Liver (tissue), 9 donors: ENCODE results near the gene BTBD9. TPM values are rescaled to one million over a fixed set of nuclear protein-coding genes. Genes with fewer than 3 reads are reported as not detected.

ENCODE experiments used
- DNase-seq: peaks from one replicate; pipeline ENCODE4 v3.0.0-alpha.2; 2017; ENCODE audit warnings: low spot score
- H3K27ac ChIP-seq, 2 donors: one replicate each; pipeline ENCODE4 v1.7.0; 2013; ENCODE audit warnings: inconsistent platforms in 2 of 2, low read length in 2 of 2, control low read depth in 1 of 2, low read depth in 1 of 2, mild to moderate bottlenecking in 1 of 2
- H3K27me3 ChIP-seq, 4 donors: one replicate each; pipeline versions ENCODE4 v1.6.1 to v1.7.0; 2013; ENCODE audit warnings: low read length in 3 of 4, inconsistent platforms in 1 of 4, mild to moderate bottlenecking in 1 of 4, moderate library complexity in 1 of 4; ENCODE audit not compliant: control insufficient read depth in 4 of 4, insufficient read depth in 4 of 4
- H3K36me3 ChIP-seq, 4 donors: one replicate each; pipeline versions ENCODE4 v1.6.1 to v1.7.0; 2013; ENCODE audit warnings: low read length in 3 of 4, mild to moderate bottlenecking in 3 of 4, low read depth in 1 of 4, moderate library complexity in 1 of 4; ENCODE audit not compliant: control insufficient read depth in 4 of 4, insufficient read depth in 3 of 4
- H3K4me1 ChIP-seq, 4 donors: one replicate each; pipeline versions ENCODE4 v1.6.1 to v1.7.0; 2013; ENCODE audit warnings: low read length in 3 of 4, mild to moderate bottlenecking in 3 of 4, moderate library complexity in 1 of 4; ENCODE audit not compliant: control insufficient read depth in 4 of 4, insufficient read depth in 4 of 4
- H3K4me3 ChIP-seq, 3 donors: one replicate each; pipeline versions ENCODE4 v1.6.1 to v1.7.0; 2013; ENCODE audit warnings: low read length in 3 of 3, control low read depth in 1 of 3, low read depth in 1 of 3, mild to moderate bottlenecking in 1 of 3
- H3K9ac ChIP-seq, 2 donors: one replicate each; pipeline ENCODE4 v1.7.0; 2013; ENCODE audit warnings: low read length in 2 of 2, mild to moderate bottlenecking in 2 of 2, moderate library complexity in 2 of 2, control low read depth in 1 of 2, low read depth in 1 of 2
- H3K9me3 ChIP-seq, 4 donors: one replicate each; pipeline versions ENCODE4 v1.6.1 to v1.7.0; 2013; ENCODE audit warnings: low read length in 3 of 4; ENCODE audit not compliant: control insufficient read depth in 4 of 4
- EGR1 ChIP-seq, 2 donors: IDR thresholded peaks; 2 replicates each; pipeline ENCODE4 v1.6.1; 2016 to 2018; ENCODE audit warnings: antibody characterized with exemption in 2 of 2, low read depth in 2 of 2
- FOXA1 ChIP-seq: IDR thresholded peaks from 2 replicates; pipeline ENCODE4 v1.6.1; 2016; ENCODE audit warnings: antibody characterized with exemption
- FOXA2 ChIP-seq: IDR thresholded peaks from 2 replicates; pipeline ENCODE4 v1.6.1; 2016; ENCODE audit warnings: antibody characterized with exemption
- GABPA ChIP-seq, 2 donors: IDR thresholded peaks in 1 of 2; conservative IDR thresholded peaks in 1 of 2; 2 replicates each; pipeline ENCODE4 v1.6.1; 2016; ENCODE audit warnings: antibody characterized with exemption in 2 of 2, mild to moderate bottlenecking in 1 of 2, moderate library complexity in 1 of 2
- HNF4A ChIP-seq, 2 donors: conservative IDR thresholded peaks; 2 replicates each; pipeline ENCODE4 v1.6.1; 2016; ENCODE audit warnings: antibody characterized with exemption in 2 of 2, mild to moderate bottlenecking in 2 of 2
- HNF4G ChIP-seq: IDR thresholded peaks from 2 replicates; pipeline ENCODE4 v1.6.1; 2016; ENCODE audit warnings: antibody characterized with exemption
- JUND ChIP-seq, 2 donors: IDR thresholded peaks; 2 replicates each; pipeline ENCODE4 v1.6.1; 2016; ENCODE audit warnings: antibody characterized with exemption in 2 of 2
- NR2F2 ChIP-seq: IDR thresholded peaks from 2 replicates; pipeline ENCODE4 v1.6.1; 2016; ENCODE audit warnings: antibody characterized with exemption
- RAD21 ChIP-seq, 2 donors: IDR thresholded peaks; 2 replicates each; pipeline ENCODE4 v1.6.1; 2016; ENCODE audit warnings: antibody characterized with exemption in 2 of 2, mild to moderate bottlenecking in 2 of 2
- RXRA ChIP-seq, 2 donors: IDR thresholded peaks; 2 replicates each; pipeline ENCODE4 v1.6.1; 2017 to 2018; ENCODE audit warnings: antibody characterized with exemption in 2 of 2, mild to moderate bottlenecking in 1 of 2
- SP1 ChIP-seq: IDR thresholded peaks from 2 replicates; pipeline ENCODE4 v1.6.1; 2018; ENCODE audit warnings: antibody characterized with exemption, mild to moderate bottlenecking
- TAF1 ChIP-seq: conservative IDR thresholded peaks from 2 replicates; pipeline ENCODE4 v1.6.1; 2016; ENCODE audit warnings: antibody characterized with exemption, mild to moderate bottlenecking
- YY1 ChIP-seq: IDR thresholded peaks from 2 replicates; pipeline ENCODE4 v1.6.1; 2016; ENCODE audit warnings: antibody characterized with exemption, mild to moderate bottlenecking
- WGBS: extraction: QIAGEN DNeasy Blood & Tissue Kit; methylation state at CpG from one replicate; pipeline ENCODE4 v1.1.7; 2013; 5-methylcytosine and 5-hydroxymethylcytosine counted together
- polyA plus RNA-seq, 2 donors: library from polyadenylated mRNA; stranded (reverse) in 1 of 2; unstranded in 1 of 2; fragments of 200-250 nt in 1 of 2; fragments of >200 nt in 1 of 2; fragmentation: Nextera tagmentation in 1 of 2; extraction: Ambion mirVana in 1 of 2; gene quantifications; one replicate each; pipeline versions ENCODE4 v1.2.1 to v1.2.3, GENCODE V29; 2013 to 2015
- total RNA-seq, 2 donors: library from RNA; depleted of rRNA; stranded (reverse); fragments of >200 nt; gene quantifications; one replicate each; pipeline ENCODE4 v1.2.3, GENCODE V29; 2014
- TF ChIP-seq, protein P1 (sequence below): IDR thresholded peaks from 2 replicates; pipeline ENCODE4 v1.6.1; 2016; ENCODE audit warnings: antibody characterized with exemption
- TF ChIP-seq, protein P2 (sequence below): IDR thresholded peaks from 2 replicates; pipeline ENCODE4 v1.6.1; 2016; ENCODE audit warnings: antibody characterized with exemption
- TF ChIP-seq, protein P3 (sequence below): IDR thresholded peaks from 2 replicates; pipeline ENCODE4 v1.6.1; 2016; ENCODE audit warnings: antibody characterized with exemption, mild to moderate bottlenecking
- donor health status: healthy.
- donor health status: healthy.
- donor health status: healthy.
- donor health status: healthy.
- donor health status: healthy.

The BTBD9 gene
- total and polyA plus RNA-seq, 4 donors = 2.0 to 12.4 (median 5.7) TPM

DNA sequence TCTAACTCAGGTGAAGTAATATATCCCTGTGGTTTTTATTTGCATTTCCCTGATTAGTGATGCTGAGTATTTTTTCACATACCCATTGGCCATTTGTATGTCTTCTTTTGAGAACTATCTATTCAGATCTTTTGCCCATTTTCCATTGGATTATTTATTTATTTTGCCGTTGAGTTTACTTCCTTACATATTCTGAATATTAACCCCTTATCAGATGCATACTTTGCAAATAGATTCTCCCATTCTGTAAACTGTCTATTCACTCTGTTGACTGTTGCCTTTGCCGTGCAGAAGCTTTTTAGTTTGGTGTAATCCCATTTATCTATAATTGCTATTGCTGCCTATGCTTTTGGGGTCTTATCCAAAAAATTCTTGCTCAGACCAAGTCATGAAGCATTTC, 336.9 kb downstream of the BTBD9 start:
- Histone ChIP-seq H3K4me3 (no peak overlapping the region), H3K36me3 (no peaks in the 10 kb centered on the region), H3K27me3 (no peaks in the 10 kb centered on the region), H3K4me1 (peaks cover 0 to 7% (median 0%) of the 10 kb centered on the region in 4 donors), H3K27ac (no peak overlapping the region), H3K9ac (no peak overlapping the region), H3K9me3 (no peaks in the 10 kb centered on the region)
- TF ChIP-seq NR2F2 (no peak), HNF4G (no peak), YY1 (no peak), FOXA1 (no peak), JUND (IDR thresholded peaks at IDR 0.05) (no peak), HNF4A (conservative IDR thresholded peaks at IDR 0.05) (no peak), FOXA2 (no peak), TAF1 (no peak), GABPA (IDR thresholded peaks at IDR 0.05 in 1 of 2, conservative IDR thresholded peaks at IDR 0.05 in 1 of 2) (no peak), RAD21 (IDR thresholded peaks at IDR 0.05) (no peak), SP1 (no peak)
- 81% methylated on average over 2 of the region's 2 CpGs for WGBS
- DNase-seq = no peak

DNA sequence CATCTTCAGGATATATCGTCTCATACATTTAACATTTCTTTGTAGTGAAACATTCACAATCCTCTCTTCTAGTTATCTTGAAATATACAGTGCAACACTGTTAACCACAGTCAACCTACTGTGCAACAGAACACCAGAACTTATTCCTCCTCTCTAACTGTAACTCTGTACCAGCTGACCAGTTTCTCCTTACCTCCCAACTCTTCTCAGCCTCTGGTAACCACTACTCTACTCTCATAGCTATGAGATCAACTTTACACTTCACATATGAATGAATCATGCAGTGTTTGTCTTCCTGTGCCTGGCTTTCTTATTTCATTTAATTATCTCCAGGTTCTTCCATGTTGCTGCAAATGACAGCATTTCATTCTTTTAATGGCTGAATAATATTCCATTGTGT, 337.6 kb downstream of the BTBD9 start:
- no peak for DNase-seq
- H3K4me1 ChIP-seq = peaks cover 0 to 7% (median 0%) of the 10 kb centered on the region in 4 donors
- H3K27me3 ChIP-seq = no peaks in the 10 kb centered on the region
- H3K9ac ChIP-seq = no peak overlapping the region
- no peaks in the 10 kb centered on the region for H3K9me3 ChIP-seq
- TF ChIP-seq FOXA1 (no peak), TAF1 (no peak), JUND (IDR thresholded peaks at IDR 0.05) (no peak), SP1 (no peak), EGR1 (IDR thresholded peaks at IDR 0.05; ENCODE audit: low read depth in 2 of 2) (no peak), RXRA (IDR thresholded peaks at IDR 0.05) (no peak), RAD21 (IDR thresholded peaks at IDR 0.05) (no peak), HNF4A (conservative IDR thresholded peaks at IDR 0.05) (no peak), GABPA (IDR thresholded peaks at IDR 0.05 in 1 of 2, conservative IDR thresholded peaks at IDR 0.05 in 1 of 2) (no peak), YY1 (no peak)
- TF ChIP-seq, protein P1, sequence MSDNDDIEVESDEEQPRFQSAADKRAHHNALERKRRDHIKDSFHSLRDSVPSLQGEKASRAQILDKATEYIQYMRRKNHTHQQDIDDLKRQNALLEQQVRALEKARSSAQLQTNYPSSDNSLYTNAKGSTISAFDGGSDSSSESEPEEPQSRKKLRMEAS = no peak
- TF ChIP-seq, protein P2, sequence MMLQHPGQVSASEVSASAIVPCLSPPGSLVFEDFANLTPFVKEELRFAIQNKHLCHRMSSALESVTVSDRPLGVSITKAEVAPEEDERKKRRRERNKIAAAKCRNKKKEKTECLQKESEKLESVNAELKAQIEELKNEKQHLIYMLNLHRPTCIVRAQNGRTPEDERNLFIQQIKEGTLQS = no peak
- WGBS = 94% methylated on average over 1 of the region's 1 CpG
- no peak overlapping the region for H3K4me3 ChIP-seq
- no peak overlapping the region for H3K27ac ChIP-seq
- H3K36me3 ChIP-seq = no peaks in the 10 kb centered on the region

DNA sequence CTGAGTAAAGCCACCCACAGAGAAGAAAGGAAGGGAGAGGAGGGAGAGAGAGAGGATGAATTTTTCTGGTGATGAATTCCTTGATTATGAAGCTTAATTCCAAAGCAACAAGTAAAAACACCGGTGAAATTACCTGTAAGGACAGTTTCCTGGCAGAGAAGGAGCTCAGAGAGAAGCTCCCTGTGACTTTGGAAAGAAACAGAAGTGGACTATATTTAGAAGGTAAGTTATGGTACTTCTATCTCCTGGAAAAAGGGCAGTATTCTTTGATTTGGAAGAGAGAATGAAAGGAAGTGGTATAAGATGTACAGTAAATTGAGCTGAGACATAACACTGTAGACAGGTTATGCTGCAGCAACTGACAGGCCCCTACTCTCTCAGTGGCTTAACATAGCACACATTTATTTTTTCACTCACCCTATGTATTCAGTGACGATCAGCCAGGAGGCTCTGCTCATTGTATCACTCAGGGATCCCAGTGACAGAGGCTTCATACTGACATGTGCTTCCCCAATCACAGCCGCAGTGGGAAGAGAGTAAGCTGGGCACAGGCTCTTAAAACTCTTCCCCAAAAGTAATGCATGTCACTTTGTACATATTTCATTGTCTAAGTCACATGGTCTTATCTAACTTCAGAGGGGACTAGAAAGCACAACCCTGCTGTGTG, 349.5 kb downstream of the BTBD9 start:
- no peak overlapping the region for H3K27ac ChIP-seq
- no peak for DNase-seq
- TF ChIP-seq RAD21 (IDR thresholded peaks at IDR 0.05) (no peak), SP1 (no peak), TAF1 (no peak), JUND (IDR thresholded peaks at IDR 0.05) (no peak), EGR1 (IDR thresholded peaks at IDR 0.05; ENCODE audit: low read depth in 2 of 2) (no peak), FOXA2 (no peak), NR2F2 (no peak)
- TF ChIP-seq, protein P3, sequence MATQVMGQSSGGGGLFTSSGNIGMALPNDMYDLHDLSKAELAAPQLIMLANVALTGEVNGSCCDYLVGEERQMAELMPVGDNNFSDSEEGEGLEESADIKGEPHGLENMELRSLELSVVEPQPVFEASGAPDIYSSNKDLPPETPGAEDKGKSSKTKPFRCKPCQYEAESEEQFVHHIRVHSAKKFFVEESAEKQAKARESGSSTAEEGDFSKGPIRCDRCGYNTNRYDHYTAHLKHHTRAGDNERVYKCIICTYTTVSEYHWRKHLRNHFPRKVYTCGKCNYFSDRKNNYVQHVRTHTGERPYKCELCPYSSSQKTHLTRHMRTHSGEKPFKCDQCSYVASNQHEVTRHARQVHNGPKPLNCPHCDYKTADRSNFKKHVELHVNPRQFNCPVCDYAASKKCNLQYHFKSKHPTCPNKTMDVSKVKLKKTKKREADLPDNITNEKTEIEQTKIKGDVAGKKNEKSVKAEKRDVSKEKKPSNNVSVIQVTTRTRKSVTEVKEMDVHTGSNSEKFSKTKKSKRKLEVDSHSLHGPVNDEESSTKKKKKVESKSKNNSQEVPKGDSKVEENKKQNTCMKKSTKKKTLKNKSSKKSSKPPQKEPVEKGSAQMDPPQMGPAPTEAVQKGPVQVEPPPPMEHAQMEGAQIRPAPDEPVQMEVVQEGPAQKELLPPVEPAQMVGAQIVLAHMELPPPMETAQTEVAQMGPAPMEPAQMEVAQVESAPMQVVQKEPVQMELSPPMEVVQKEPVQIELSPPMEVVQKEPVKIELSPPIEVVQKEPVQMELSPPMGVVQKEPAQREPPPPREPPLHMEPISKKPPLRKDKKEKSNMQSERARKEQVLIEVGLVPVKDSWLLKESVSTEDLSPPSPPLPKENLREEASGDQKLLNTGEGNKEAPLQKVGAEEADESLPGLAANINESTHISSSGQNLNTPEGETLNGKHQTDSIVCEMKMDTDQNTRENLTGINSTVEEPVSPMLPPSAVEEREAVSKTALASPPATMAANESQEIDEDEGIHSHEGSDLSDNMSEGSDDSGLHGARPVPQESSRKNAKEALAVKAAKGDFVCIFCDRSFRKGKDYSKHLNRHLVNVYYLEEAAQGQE = no peak
- 86% methylated on average over 3 of the region's 3 CpGs for WGBS
- H3K9me3 ChIP-seq = no peaks in the 10 kb centered on the region
- H3K4me1 ChIP-seq = no peaks in the 10 kb centered on the region
- no peaks in the 10 kb centered on the region for H3K36me3 ChIP-seq
- no peaks in the 10 kb centered on the region for H3K27me3 ChIP-seq
- no peak overlapping the region for H3K4me3 ChIP-seq
- H3K9ac ChIP-seq = no peak overlapping the region
